HG03520 (cell line): ENCODE data around the gene DLGAP5.

ENCODE experiments used
- ATAC-seq: cut with Tn5 transposase; IDR thresholded peaks from one replicate; pipeline ENCODE4 v1.9.1; 2021; ENCODE audit warnings: mild to moderate bottlenecking, moderate library complexity; ENCODE audit not compliant: unreplicated experiment

Gene DLGAP5

GRCh38 chr14:55115861-55116245, 75.5 kb downstream of the DLGAP5 start:
- no peak for ATAC-seq

GRCh38 chr14:55115460-55115859, 75.9 kb downstream of the DLGAP5 start:
- ATAC-seq, result no peak

GRCh38 chr14:55114720-55115119, 76.7 kb downstream of the DLGAP5 start:
- ATAC-seq, result no peak

GRCh38 chr14:55111122-55111708, 80.2 kb downstream of the DLGAP5 start:
- ATAC-seq, result no peak

- no peak for ATAC-seq
These were observed 81.5 kb downstream of the DLGAP5 start for GRCh38 chr14:55109836-55110235.

- ATAC-seq, result no peak
These were observed 83.4 kb downstream of the DLGAP5 start for GRCh38 chr14:55107766-55108554.

- ATAC-seq, result no peak
These were observed 85.4 kb downstream of the DLGAP5 start for GRCh38 chr14:55105991-55106390.

- no peak for ATAC-seq
These were observed 87.1 kb downstream of the DLGAP5 start for GRCh38 chr14:55103971-55104954.

- ATAC-seq, result peak; percentile 31
These were observed 88.3 kb downstream of the DLGAP5 start for GRCh38 chr14:55103005-55103640.

- peak; percentile 57 for ATAC-seq
These were observed 89.2 kb downstream of the DLGAP5 start for GRCh38 chr14:55102141-55102621.

- no peak for ATAC-seq
These were observed 89.7 kb downstream of the DLGAP5 start for GRCh38 chr14:55101698-55102097.

- no peak for ATAC-seq
These were observed 91.6 kb downstream of the DLGAP5 start for GRCh38 chr14:55099756-55100155.

GRCh38 chr14:55098561-55098898, 92.9 kb downstream of the DLGAP5 start:
- ATAC-seq, result no peak
